SIG-M5 treated with dmso at 0.1 percent for 504 hours (cell line): Measurements from ENCODE around the gene KCNQ5.
A peak's percentile ranks its signal among the peaks of the same experiment; 100 is the strongest.

Experiments
- DNase-seq: peaks from one replicate; lab custom pipeline; 2025; ENCODE audit not compliant: unreplicated experiment; lab: John Stamatoyannopoulos, UW

KCNQ5 gene

DNA sequence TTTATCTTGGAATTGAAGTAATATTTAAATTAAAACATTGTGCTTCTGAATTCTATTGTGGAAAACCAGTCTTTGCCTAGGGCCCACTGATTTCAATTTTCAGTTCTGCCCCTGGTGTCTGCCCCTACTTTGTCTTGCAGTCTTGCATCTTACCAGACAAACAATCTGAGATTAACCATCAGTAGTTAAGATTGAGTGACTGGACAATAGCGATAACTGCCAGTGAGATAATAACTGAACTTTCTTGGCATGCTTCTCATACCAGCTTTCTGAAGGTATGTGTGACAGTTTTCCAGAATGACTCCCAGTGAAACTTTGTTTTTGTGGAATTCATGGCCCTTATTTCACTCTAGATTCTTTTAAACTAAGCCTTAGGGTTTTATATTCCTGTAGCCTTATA is 53.5 kb downstream of the KCNQ5 start:
- DNase-seq = no peak

DNA sequence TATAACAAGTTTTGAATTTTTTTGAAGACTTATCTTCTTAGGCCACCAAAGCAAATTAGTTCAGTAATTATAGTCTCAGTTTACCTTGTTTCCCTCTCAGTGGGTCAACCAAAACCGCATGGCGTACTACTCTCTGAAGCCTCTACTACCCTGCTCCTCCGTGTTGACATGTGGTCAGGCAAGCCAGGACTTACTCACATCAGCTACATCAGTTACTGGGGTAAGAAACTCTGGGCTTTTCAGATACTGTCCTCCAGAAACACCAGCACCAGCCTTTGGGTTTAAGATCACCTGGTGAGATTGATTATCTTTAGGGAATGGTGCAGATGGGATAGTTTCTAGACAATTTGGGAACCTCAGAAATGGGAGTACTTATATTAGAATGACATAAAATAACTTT is 55.1 kb downstream of the KCNQ5 start:
- DNase-seq = no peak

DNA sequence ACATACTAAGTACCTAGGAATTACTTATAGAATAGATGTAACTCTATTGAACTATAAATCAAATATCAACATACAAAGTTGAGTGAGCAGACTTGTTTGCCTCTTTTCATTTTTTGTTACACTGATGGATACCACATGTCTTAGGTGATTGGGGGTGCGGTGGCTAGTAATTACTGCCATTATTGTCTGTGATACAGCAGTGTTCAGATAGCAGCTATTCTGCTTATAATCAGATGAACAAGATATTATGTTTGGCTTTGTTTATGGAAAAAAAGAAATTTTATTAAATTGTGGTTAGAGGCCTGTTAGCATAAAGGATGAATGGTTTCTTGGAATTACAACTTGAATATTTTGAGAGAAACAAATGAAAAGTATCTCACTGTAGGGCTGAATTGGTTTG is 55.9 kb downstream of the KCNQ5 start:
- DNase-seq = no peak

DNA sequence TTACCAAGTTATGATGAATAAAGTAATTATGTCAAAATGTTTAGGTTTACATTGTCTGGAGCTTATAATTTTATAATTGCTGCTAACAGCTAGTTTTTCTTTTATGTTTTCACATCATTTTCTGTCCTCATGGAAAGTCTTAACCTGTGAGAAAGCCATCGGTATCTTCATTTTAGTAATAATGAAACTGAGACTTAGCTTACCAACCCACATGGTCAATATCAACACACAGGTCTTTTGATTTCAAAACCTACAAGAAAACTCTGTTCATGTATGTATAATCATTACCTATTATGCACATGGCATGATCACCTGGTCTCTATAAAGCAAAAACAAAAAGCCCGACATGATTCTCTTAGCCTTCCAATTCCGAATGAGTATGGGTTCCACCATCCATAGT is 61.9 kb downstream of the KCNQ5 start:
- no peak for DNase-seq

DNA sequence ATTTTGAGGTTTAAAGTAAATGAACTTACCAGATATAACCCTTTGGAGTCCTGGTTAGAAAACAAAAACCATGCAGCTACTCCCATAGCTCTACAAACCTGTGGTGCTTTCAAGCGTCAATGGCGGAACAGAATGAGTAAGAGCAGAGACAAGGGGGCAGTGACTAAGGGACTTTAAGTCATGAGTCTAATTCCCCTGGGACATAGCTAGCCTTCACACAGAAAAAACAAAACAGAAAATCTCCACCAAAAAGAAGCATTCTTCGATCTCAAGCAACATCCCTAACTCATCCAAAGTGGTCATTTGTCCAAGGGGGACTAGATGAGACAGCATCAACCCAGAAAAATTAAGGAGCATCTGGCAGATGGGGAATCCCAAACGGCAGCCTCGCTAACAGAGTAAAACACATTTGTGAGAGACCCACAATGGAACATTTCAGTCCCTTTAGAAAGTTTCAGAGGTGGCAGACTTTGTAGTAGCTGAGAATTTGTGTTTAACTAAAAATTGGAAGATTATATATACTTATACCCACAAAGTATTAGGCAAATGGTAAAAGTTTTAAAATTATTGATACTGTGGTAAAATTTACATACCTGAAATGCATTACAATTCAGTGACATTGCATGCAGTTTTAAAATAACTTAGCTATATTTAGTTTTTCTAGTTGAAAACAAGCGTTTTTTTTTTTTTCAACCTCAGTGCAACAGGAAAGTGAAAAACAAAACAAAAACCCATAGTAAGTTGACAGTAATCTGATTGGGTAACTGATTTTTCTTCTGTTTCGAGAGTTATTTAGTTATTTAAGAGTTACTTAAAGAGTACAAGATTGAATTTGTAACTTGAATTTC is 67.5 kb downstream of the KCNQ5 start:
- DNase-seq = no peak

DNA sequence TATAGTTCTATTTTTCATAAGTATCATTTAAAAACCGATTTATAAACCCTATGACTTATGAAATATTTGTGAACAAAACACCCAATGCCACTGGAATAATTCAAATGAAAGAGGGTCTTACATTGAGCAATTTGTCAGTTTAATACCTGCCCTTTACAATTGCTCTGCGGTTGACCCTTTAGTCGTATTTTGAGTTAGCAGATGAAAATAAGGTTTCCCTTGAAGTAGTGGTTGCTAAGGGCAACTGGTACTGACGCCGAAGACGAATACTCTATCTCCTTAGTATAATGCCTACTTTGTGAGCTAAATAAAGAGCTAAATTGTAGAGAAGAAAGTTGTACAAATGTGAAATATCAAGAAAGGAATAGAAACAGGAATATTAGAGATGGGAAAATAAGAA is 69.4 kb downstream of the KCNQ5 start:
- no peak for DNase-seq

DNA sequence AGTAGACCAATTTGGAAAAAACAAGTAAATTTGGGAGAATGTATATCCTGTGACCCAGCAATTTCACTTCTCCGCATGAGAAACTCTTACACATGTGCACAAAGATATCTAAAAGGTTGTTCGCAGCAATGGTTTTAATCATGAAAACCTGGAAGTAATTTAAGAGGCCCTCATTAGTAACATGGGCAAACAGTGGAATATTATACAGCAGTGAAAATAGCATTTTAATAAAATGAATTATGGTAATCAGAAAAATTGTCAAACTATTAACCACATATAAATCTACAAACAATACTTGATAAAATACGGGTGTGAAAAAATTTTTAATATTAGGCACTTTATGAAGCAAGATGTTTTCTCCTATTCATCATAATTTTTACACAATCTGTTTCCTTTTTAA is 74.2 kb downstream of the KCNQ5 start:
- no peak for DNase-seq

DNA sequence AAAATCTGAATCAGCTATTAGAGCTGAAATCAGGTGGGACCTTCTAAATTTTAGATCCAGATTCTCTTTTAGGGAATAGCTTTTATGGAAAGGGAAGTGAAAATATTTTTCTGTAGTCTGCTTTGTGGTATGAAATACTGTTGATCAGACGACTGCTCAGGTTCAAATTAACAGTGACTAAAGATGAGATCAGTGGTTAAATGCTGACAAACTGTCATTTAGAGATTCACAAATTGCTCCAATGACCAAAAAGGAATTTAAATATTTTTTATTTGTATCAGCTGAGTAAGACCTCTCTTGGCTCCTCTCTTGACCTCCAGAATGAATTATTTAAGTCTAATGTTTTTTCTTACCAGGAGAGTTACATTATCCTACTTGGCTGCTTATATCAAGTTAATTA is 77.3 kb downstream of the KCNQ5 start:
- DNase-seq = no peak

DNA sequence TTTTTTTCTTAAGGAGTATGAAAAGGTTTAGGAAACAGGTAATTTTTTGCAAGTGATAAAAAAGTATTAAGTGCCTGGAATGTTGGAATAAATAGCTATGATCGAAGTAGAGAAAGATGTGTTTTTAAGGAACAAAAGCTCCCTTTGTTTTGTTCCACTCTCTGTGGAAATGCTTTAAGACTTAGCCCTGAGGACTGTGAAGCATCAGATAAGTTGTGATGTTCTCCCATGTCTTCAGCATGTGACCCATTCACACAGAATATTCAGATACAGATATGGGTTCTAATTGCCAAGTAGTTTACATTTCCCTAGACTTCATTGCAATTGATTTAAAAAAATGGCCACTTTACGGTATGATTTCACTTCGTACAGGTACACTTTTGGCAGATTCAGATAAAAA is 80.6 kb downstream of the KCNQ5 start:
- no peak for DNase-seq

DNA sequence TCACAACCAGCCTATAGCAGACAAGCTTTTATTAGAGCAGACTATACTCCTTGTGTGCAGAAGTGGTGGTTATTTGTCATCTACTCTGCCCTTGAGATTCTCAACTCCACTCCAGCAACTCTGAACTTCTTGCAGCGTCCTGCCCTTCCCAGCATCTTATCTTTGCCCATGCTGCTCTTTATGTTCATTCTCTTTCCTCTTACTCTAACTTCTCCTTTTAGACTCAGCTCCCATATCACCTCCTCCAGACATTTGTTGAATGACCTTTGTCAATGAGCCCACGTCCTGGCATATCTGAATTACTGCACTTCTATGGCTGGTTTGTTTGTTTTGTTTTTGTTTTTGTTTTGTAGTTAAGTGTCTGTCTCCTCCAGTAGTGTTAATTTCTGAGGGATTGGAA is 81.2 kb downstream of the KCNQ5 start:
- no peak for DNase-seq

DNA sequence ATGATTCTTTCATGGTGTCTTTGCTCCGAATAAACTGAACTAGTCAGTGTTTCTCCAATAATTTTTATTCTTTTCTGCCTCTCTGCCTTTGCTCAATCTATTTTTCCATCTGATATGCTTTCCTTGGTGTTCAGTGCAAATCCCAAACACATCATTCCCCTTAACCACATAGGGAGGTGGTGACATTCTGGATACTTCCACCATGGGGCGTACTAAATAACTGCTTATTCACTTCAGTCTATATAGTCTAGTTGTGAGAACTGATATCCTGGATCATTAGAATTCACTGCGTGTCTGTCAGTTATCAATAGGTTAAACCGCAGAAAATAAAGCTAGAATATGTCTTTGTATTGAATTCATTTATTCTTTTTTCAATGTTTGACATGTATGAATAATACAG is 83.1 kb downstream of the KCNQ5 start:
- DNase-seq = no peak

DNA sequence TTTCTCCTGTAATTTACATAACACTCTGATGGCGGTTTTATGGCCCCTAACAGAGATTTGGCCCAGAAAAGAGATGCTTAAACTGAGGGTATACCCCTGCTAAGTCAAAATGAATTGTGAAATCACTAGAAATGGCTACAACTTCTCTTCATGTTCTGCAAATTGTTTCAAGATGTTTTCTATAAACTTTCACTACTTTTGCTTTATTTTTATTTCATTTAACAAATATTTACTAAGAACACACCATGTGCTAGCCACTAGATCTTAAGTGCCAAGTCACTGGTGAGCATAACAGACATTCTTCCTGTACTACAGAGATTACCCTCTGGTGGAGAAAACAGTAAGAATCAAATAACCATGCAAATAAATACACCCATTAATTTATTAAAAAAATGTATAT is 87.6 kb downstream of the KCNQ5 start:
- no peak for DNase-seq

DNA sequence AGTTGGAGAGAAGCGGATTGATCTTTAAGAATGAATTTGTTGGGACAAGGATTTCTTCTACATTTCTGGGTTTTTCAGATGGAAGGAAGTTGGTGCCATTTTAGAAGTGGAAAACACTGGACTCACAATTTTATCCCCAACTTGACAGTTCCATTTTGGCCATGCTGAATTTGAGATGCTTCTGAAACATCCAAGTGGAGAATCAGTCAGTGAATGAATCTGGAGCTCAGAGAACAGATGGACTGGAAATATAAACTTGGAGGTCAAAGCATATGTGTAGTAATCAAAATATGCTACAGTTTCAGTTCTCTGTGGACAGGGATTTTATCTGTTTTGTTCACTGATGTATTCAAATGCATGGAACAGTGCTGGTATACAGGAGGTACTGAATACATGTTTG is 89.9 kb downstream of the KCNQ5 start:
- DNase-seq = no peak

DNA sequence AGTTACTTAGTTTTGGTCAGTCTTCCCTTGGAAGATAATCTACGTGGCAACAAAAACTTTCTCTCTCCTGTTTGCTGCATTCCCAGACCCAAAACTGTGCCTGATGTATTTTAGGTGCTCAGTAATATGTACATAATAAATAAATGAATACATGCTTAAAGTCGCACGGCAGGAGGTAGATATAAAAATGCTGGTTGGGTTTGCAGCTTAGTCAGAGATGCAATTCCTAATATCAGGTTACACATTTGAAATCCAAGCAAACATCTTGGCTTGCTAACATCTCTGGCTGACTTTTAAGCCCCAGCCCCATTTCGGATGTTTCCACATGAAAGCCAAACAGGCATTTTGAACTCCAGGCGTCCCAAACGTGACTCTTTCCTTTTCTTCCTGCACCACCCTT is 91.0 kb downstream of the KCNQ5 start:
- no peak for DNase-seq

DNA sequence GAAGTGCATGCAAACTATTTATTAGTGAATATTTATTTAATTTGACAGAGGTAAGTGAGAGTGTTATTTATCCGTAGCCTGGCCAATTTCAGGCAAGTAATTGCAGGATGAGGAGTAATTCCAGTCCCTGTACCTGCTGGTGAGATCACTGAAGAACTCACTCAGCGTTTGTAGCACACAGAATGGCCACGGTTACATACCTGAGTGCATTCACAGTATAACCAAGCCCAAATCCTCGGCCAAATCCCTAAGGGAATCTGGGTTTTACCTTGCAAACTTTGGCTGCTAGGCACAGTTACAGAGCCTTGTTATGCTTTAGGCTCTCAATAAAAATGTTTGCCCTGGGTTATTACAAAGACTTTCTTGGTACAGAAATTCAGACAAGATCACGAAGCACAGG is 93.3 kb downstream of the KCNQ5 start:
- DNase-seq = no peak

DNA sequence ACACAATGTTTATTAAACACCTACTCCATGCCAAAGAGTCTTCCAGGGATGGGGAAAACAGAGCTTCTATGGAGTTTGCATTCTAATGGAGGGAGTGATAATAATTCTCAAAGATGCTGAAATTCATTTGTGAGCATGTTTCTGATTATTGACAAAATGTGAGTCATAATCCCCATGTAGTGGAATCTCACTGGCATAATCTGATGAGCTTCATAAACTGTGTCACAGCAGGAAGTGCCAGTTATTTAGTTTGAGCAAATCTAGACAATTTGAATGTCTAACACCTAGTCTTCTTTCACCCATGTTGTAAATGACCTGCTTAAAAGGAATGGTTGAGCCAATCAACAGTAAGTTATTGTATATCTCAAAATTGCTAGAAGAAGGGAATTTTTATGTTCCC is 95.1 kb downstream of the KCNQ5 start:
- DNase-seq = no peak

DNA sequence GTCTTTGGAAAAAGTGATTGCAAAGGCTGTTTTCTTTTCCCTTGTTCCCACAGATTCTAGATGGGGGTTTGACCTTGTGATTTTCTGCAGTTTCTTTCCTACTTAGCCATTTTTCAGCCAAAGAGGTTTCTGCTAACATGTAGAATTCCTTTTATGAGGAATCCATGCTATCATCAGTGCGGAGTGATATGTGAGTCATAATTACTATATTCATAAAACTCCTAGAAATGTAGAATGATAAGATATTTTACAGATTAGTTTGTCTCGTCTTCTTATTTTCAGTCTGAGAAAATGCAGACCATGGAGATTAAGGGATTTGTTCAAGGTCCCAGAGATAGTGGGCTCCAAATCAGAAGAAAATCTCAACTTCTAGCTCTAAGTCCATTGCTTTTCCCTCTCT is 98.6 kb downstream of the KCNQ5 start:
- no peak for DNase-seq

DNA sequence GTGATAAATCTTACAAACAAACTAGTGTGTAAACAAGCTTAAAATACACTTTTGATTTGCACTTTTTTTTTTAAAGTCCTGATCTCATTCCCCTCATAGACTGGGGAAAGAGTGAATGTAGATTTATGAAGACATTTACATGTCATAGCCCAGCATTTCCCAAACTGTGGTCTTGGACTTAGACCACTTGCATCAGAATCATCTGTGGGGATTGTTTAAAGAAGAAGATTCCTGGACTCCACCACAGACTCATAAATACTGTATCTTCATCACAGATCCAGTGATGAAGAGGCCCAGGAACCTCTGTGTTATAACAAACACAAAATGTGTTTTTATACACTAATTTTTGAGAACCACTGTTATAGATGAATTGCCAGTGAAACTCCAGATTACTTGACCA is 99.5 kb downstream of the KCNQ5 start:
- DNase-seq = no peak

DNA sequence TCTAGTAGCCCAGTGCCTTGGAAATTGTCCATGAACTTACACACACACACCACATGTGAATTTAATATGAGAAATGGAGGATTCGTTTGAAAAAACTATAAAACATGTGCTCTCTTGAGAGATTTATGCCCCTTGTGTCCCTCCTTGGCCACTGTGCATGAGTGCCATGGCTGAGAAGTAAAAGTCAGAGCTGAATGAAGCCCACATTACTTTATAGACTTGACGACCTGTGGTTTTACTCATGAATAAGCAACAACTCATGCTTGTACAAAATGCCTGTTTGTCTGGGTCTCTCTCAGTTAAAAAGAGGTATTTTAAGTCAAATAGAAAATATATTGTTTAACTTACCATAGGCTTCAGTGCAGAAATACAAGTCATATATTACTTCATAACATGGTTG is 102.7 kb downstream of the KCNQ5 start:
- DNase-seq = no peak

DNA sequence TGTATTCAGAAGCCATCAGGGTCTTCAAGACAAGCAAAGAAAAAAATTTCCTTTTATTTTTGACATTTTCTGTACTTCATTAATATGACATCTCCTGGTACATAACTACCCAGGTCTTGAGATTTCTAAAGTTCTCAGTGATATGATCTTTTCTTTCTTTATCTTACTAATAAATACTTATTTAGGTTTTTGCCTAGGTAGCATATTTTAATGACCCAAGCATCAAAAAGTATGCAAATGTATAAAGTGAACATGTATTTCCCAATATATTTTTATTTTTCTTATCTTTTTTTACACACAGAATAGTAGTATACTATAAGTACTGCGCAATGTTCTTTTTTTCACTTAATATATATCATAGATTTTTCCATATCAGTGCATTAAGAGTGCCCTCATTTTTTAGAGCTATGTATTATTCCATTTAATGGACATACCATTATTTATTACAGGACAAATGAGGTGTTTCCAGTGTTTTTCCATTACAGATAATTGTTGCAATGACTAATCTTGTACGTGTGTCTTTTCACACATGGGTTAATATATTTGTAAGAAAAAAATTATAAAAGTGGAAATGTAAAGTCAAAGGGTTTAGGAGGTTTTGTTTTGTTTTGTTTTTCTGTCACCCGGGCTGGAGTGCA is 107.0 kb downstream of the KCNQ5 start:
- no peak for DNase-seq

DNA sequence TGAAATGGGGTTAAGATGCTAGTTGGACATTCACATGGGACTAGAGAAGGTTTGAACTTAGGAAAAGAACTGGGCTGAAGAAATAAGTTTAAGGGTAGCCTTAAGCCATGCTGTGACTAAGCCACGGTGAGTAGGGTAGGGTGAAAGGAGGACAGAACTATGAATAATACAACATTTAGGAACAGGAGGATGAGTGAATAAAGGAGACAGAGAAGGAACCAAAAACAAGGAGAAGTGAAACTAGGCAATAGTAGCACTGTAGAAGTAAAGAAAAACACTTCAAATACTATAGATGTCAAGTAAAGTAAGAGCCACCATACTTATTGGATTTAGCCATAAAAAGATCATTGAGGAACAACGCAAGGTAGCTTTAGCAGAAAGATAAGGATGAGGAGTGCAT is 111.2 kb downstream of the KCNQ5 start:
- peak; percentile 81 for DNase-seq

DNA sequence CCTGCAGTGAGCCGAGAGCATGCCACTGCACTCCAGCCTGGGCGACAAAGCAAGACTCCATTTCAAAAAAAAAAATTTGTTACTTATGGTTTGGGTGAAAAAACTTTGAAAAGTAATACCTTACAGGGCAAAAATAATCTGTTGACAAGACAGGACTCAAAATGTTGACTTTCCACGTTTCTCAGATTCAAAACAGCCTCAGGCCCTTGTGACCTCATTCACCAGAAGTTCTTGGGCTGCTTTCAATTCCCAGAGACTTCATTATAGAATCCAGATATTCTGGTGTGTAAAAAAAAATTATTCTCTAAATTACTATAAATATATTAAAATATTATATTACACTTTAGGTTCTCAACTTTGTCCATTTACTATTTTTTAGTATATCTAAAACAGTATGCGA is 116.2 kb downstream of the KCNQ5 start:
- DNase-seq = no peak

DNA sequence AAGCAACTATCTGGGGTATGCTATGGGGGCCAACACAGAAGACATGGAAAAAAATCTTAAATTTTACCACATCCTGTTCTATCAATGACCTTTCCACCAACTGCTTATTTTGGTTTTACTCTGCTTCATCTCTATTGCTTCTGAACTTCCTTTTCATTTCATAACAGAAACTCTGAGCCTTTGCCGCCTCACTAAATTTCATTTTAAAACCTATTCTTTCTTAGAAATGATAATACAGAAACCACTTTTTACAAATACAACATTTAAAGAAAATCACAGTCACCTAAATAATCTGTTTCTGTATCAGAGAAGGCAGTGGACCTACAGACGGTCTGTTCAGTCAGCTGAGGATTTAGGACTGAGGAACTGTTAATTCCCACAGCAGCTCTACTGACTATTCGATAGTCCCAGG is 117.5 kb downstream of the KCNQ5 start:
- peak; percentile 83 for DNase-seq
